Subcutaneous adipose tissue (tissue), 4 donors: ENCODE results near the gene EGR1. TPM values are rescaled to one million over a fixed set of nuclear protein-coding genes. Genes with fewer than 3 reads are reported as not detected.

ENCODE experiments used
- total RNA-seq, 4 donors: library from RNA; depleted of rRNA; stranded (reverse); fragments of >200 nt; gene quantifications; one replicate each; pipeline ENCODE4 v1.1.0, GENCODE V29; 2016
- TF ChIP-seq, protein P1 (sequence below): fragments of 450-650 bp; IDR thresholded peaks from one replicate; pipeline ENCODE4 v1.5.1; 2016; ENCODE audit warnings: low read depth, mild to moderate bottlenecking, control low read depth, antibody characterized with exemption, moderate library complexity

Gene EGR1
- total RNA-seq: 10 to 100 TPM in 2 of 4 donors, 1 to 10 TPM in 2; 2.6 to 21.5 (median 10.4) TPM

DNA sequence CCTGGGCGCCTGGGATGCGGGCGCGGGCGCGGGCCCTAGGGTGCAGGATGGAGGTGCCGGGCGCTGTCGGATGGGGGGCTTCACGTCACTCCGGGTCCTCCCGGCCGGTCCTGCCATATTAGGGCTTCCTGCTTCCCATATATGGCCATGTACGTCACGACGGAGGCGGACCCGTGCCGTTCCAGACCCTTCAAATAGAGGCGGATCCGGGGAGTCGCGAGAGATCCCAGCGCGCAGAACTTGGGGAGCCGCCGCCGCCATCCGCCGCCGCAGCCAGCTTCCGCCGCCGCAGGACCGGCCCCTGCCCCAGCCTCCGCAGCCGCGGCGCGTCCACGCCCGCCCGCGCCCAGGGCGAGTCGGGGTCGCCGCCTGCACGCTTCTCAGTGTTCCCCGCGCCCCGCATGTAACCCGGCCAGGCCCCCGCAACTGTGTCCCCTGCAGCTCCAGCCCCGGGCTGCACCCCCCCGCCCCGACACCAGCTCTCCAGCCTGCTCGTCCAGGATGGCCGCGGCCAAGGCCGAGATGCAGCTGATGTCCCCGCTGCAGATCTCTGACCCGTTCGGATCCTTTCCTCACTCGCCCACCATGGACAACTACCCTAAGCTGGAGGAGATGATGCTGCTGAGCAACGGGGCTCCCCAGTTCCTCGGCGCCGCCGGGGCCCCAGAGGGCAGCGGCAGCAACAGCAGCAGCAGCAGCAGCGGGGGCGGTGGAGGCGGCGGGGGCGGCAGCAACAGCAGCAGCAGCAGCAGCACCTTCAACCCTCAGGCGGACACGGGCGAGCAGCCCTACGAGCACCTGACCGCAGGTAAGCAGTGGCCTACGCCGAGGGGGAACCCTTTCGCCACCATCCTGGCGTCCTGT, at the start of gene EGR1:
EGR1 (plus strand) TSS at position 219 of the 864 bp plus-strand sequence; CDS start at position 502, 283 bp downstream.
- TF ChIP-seq, protein P1, sequence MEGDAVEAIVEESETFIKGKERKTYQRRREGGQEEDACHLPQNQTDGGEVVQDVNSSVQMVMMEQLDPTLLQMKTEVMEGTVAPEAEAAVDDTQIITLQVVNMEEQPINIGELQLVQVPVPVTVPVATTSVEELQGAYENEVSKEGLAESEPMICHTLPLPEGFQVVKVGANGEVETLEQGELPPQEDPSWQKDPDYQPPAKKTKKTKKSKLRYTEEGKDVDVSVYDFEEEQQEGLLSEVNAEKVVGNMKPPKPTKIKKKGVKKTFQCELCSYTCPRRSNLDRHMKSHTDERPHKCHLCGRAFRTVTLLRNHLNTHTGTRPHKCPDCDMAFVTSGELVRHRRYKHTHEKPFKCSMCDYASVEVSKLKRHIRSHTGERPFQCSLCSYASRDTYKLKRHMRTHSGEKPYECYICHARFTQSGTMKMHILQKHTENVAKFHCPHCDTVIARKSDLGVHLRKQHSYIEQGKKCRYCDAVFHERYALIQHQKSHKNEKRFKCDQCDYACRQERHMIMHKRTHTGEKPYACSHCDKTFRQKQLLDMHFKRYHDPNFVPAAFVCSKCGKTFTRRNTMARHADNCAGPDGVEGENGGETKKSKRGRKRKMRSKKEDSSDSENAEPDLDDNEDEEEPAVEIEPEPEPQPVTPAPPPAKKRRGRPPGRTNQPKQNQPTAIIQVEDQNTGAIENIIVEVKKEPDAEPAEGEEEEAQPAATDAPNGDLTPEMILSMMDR: no peak

DNA sequence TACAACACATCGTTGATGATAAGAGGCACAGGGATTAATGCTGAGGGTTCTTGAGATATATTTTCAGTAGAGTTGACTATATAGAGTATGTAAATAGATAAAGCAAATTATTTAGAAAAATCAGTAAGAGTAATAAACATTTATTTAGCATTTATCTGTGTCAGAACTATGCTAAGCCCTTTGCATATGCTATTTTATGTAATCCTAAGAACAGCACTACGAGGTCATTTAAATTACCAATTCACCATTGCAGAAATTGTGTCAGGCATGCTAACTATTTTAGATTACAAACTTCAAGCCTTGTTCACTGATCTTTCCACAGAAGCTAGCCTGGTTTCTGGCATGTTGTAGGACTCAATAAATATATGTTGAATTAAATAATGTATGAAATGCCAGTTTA, 46.8 kb upstream of the EGR1 start:
- TF ChIP-seq, protein P1: no peak

DNA sequence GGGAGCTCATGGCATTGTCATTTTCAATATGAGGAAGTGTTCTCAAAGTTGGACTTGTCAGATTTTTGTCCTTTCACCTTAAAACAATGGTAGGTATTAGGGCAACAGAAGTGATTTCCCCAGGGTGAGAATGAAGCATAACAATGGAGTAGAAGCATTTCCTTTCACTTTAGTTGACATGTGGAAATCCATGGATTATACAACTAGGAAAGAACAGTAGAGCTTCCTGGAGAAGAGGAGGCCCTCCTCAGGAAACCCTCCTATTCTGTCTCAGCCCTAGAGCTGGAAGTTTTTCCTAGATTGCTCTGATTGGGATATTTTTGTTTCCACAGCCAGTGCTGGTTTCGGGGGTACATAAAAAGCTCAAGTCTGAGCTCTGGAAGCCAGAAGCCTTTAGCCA, 40.2 kb upstream of the EGR1 start:
- TF ChIP-seq, protein P1: no peak

DNA sequence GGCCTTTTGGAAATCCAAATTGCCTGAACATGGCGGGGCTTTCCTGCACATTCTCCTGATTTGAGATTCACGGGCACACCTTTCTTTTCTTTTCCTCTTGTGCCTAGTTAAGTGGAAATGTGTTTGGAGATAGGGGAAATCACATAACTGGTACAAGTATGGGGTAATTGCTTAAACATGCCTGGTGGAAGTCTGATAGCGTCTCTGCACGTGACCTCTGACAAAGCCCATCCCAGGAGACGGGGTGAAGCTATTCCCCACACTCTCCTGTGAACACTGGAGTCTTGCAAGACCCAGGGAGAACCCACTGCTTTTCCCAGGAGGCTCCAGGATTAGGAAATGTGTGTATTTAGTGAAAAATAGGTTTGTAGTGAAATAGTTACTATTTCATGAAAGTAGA, 29.3 kb upstream of the EGR1 start:
- TF ChIP-seq, protein P1: no peak

DNA sequence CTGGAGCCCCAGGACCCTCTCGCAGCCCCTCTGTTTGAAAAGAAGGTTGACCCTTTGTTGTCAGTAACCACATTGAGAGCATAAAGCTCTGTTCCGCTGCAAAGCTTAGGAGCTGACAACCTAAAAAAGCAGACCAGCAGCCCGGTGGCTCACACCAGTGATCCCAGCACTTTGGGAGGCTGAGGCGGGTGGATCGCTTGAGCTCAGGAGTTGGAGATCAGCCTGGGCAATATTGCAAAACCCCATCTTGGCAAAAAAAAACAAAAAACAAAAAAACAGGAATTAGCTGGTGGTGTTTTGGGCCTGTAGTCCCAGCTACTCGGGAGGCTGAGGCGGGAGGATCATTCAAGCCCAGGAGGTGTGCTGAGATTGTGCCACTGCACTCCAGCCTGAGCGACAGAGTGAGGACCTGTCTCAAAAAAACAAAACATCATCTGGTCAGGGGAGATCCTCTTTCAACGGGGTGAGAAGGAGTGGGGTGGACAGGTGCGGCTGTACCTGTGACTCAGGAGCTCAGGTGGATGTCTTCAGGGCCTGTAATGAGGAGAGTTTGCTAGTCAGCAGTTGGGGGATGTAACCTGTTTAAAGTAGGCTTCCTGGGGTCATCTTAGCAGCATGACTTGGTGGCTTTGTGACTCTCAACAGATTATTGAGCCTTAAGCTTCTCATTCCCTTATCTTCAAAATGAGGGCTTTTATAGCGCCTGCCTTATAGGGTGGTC, 27.1 kb upstream of the EGR1 start:
- TF ChIP-seq, protein P1: no peak

DNA sequence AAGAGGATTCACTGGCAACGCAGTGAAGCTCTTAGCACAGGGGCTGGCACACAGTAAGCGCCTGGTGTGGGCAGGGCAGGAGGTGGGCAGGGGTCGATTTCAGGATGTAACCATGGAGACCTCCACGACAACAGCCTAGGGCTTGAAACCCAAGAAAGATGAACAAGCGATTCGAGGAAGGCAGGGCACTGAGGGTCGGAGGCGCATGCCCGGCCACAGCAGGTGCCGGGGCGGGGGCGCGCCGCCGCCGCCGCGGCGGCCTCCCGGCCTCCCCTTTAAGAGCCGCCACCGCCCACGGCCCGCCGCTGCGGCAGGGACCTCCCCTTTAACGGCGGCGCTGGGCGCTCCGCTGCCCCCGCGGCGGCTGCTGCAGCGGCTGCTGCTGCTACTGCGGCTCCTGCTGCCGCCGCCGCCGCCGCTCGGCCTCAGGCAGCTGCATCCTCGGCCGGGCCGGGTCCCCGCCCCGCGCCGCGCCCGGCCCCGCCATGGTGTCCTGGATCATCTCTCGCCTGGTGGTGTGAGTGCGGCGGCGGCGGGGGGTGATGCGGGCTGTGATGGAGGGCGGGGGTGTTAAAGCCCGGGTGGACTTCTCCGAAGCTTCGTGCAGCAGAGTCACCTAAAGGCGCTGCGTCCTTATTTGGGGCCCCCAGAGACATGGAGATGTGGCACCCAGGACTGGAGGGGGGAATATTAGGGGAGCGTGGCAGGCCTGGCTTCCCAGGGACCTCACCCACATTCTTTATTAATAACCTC, 26.4 kb upstream of the EGR1 start, which contains the start of gene REEP2:
REEP2 (plus strand) TSS at position 334 of the 753 bp plus-strand sequence; CDS start at position 486, 152 bp downstream.
- TF ChIP-seq, protein P1: no peak
